Kidney epithelial cell (primary cell): ENCODE measurements around the gene ZNF106. TPM values are rescaled to one million over a fixed set of nuclear protein-coding genes. Genes with fewer than 3 reads are reported as not detected.

Experiments
- DNase-seq: peaks from one replicate; pipeline ENCODE4 v3.0.0-alpha.2; 2010; ENCODE audit warnings: low read depth
- H3K27me3 ChIP-seq: 2 replicates; pipeline ENCODE4 v1.6.0; 2011; ENCODE audit warnings: low read length; ENCODE audit not compliant: control insufficient read depth, insufficient read depth
- H3K36me3 ChIP-seq: 2 replicates; pipeline ENCODE4 v1.5.1; 2011; ENCODE audit warnings: low read length; ENCODE audit not compliant: control insufficient read depth, insufficient read depth
- H3K4me3 ChIP-seq: 2 replicates; pipeline ENCODE4 v1.5.1; 2011; ENCODE audit warnings: low read depth, mild to moderate bottlenecking, control low read depth, low read length
- CTCF ChIP-seq: IDR thresholded peaks from 2 replicates; pipeline ENCODE4 v1.5.1; 2011; ENCODE audit warnings: mild to moderate bottlenecking, moderate library complexity, low read length, control low read depth, inconsistent platforms; ENCODE audit not compliant: insufficient read depth, poor library complexity, severe bottlenecking
- total RNA-seq: library from RNA; depleted of rRNA; stranded (reverse); fragments of >200 nt; gene quantifications from 2 replicates; pipeline ENCODE4 v1.2.3, GENCODE V29; 2015

ZNF106 gene
- total RNA-seq, 1 donor from 2014 or later = 32.5 TPM

- Histone ChIP-seq H3K27me3 (no peaks in the 10 kb centered on the region), H3K36me3 (no peaks in the 10 kb centered on the region), H3K4me3 (no peak overlapping the region)
- no peak for DNase-seq
- TF ChIP-seq CTCF = no peak
Observed at GRCh38 chr15:42363942-42364341, 127.0 kb downstream of the ZNF106 start.

DNA sequence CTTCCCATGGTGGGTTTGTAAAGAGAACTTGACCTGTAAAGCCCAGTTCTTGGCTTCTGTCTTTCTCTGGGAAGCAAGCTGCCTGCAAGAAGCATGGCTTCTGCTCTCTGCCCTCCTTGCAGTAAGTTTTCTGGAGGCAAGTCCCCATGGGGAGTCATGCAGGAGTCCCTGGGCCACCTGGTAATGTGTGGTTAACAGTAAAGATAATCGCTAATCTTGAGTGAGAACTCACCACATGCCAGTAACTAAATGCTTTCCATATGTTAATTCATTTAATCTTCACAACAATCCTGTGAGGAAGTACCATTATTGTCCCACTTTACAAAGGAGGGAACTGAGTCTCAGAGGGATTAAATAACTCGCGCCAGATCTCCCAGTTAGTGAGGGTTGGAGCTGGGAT lies 127.5 kb downstream of the ZNF106 start:
- Histone ChIP-seq H3K36me3 (no peaks in the 10 kb centered on the region), H3K4me3 (no peak overlapping the region), H3K27me3 (no peaks in the 10 kb centered on the region)
- TF ChIP-seq CTCF = no peak
- DNase-seq = no peak

Other genes starting within 250 kb of the ZNF106 start
- gene GANC, start 217.9 kb downstream of the ZNF106 start, total RNA-seq = 14.2 and 16.6 TPM in 2 replicates
- 53.6 and 59.8 TPM in 2 replicates for gene TMEM87A, start 217.7 kb downstream of the ZNF106 start, total RNA-seq
- 0.89 and 3.7 TPM in 2 replicates for gene CAPN3, start 131.6 kb downstream of the ZNF106 start, total RNA-seq
- 71.5 and 89.5 TPM in 2 replicates for gene SNAP23, start 4.5 kb upstream of the ZNF106 start, total RNA-seq
- 18.2 and 24.2 TPM in 2 replicates for gene LRRC57, start 57.7 kb upstream of the ZNF106 start, total RNA-seq
- gene HAUS2, start 57.7 kb upstream of the ZNF106 start, total RNA-seq = 31.1 and 35.3 TPM in 2 replicates
- 4.7 and 5.7 TPM in 2 replicates for gene STARD9, start 84.5 kb upstream of the ZNF106 start, total RNA-seq
- gene CDAN1, start 246.0 kb upstream of the ZNF106 start, total RNA-seq = 12.9 and 15.8 TPM in 2 replicates